ENCODE results near the gene EXD3. TPM values are rescaled to one million over a fixed set of nuclear protein-coding genes. Genes with fewer than 3 reads are reported as not detected.

The EXD3 gene
- polyA plus RNA-seq, 1 of the 3 experiments (the other 2 are of a cell fraction): 11.5 TPM

DNA sequence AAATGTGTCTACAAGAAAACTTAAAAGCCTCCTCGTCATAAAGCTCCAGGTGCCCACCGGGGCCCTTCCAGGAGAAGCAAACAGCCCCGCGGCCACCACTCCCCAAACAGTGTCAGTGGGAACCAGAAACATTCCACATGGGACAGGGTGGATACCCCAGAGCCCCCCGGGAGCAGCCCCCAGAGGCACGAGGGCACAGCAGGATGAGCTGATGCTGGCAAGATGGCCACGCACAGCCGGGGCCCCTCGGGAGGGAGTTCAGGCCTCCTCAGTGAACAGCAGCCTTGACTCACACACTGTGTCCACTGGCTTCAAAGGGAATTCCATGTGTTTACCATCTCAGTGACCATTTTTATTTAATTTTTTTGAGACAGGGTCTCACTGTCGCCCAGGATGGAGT, 10.5 kb downstream of the EXD3 start:
- no peak for DNase-seq
- WGBS (ENCODE audit: low lambda C conversion rate): 82% methylated on average over 10 of the region's 10 CpGs
- POLR2A ChIA-PET: no interaction called here

DNA sequence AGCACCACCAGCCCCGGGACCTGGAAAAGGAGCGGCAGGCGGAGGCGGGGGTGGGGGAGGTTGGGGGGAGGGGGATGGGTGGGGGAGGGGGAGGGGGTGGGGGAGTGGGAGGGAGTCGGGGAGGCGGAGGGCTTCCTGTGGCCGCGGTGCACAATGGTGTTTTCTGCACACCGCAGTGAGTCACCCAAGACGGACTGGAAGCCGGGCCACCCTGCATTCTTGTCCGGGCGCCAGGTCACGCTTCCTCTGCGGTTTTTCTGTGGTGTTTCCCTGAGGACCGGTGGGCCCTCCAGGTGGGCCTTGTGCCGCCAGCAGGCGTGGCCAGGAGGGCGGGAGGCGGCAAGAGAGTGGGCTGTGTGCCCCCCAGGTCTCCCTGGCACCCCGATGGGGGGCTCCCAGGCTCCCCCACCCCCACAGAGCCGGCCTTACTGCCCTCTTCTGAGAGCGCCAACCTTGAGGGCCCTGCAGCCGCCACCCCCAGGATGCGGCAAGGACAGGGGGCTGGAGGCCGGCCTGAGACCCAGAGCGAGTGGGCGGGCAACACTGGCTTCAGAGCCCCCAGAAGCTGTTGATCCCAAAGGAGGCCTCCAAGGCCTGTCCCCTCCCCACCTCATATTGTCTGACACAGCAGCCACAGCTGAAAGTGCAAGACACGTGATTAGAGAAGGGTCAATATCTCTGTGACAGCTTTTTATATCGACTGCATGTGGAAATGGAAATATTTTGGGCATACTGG, 11.1 kb downstream of the EXD3 start:
- peaks cover 15% of the 10 kb centered on the region; the same call in 1 of the 2 replicates for H3K79me2 ChIP-seq (ENCODE audit: insufficient read depth)
- ChIA-PET POLR2A (interaction anchor here (1.2 kb wide), 1 partner anchor 10 kb away, joined by 3 read pairs; no protein-coding TSS in a partner anchor), CTCF (interaction anchor here (0.6 to 1.8 kb wide), 3 partner anchors 11 to 632 kb away, joined by 4 to 10 read pairs (median 4); partner anchors contain the start of genes EXD3 and NOXA1)
- no peaks in the 10 kb centered on the region for H3K27me3 ChIP-seq (ENCODE audit: insufficient read depth)
- DNase-seq: no peak
- no peaks in the 10 kb centered on the region for H3K9me3 ChIP-seq
- peaks cover 15% of the 10 kb centered on the region for H3F3A ChIP-seq (replicated peaks; ENCODE audit: insufficient read depth)
- H2AFZ ChIP-seq (ENCODE audit: low read depth): no peak overlapping the region
- H3K4me2 ChIP-seq: peak overlapping the region; percentile 60; the same call in 1 of the 2 replicates
- H3K4me1 ChIP-seq (ENCODE audit: control insufficient read depth in 1 of 2, insufficient read depth in 2 of 2, low read depth in 1 of 2, low read length in 1 of 2): peaks cover 3 to 19% of the 10 kb centered on the region in 2 experiments; a peak in 3 of 4 replicates
- no peaks in the 10 kb centered on the region for H3K36me3 ChIP-seq (replicated peaks in 1 of 2; ENCODE audit: control insufficient read depth in 1 of 2, insufficient read depth in 2 of 2, low read length in 1 of 2)
- 0 out of 2 replicates have a peak, but pooled peaks cover 4% of the 10 kb centered on the region for H4K20me1 ChIP-seq (ENCODE audit: insufficient read depth)
- H3K27ac ChIP-seq (ENCODE audit: low read depth in 2 of 2, low read length in 1 of 2): peak overlapping the region in 1 of 2 experiments; percentile 54; a peak in 1 of 4 replicates
- no peak overlapping the region for H3K9ac ChIP-seq
- WGBS (ENCODE audit: low lambda C conversion rate): 50% methylated on average over 22 of the region's 30 CpGs
- H3K9me2 ChIP-seq: no peaks in the 10 kb centered on the region
- no peak overlapping the region for H3K4me3 ChIP-seq (ENCODE audit: low read depth in 2 of 2, low read length in 1 of 2)
- TF ChIP-seq EZH2phosphoT487 (IDR thresholded peaks at IDR 0.05; ENCODE audit: borderline replicate concordance, low read depth) (no peak), NFIC (IDR thresholded peaks at IDR 0.05; ENCODE audit: borderline replicate concordance) (peak; percentile 90), NRF1 (IDR thresholded peaks at IDR 0.05; ENCODE audit: low read depth, low read length) (no peak), EP300 (IDR thresholded peaks at IDR 0.05; ENCODE audit: borderline replicate concordance in 1 of 2, low read depth in 1 of 2, low read length in 1 of 2) (peak in 1 of 2 experiments; percentile 16; a peak in 1 of 4 replicates), GATA2 (CRISPR knock-in tag; IDR thresholded peaks at IDR 0.05) (no peak), GABPA (IDR thresholded peaks at IDR 0.05; ENCODE audit: low read depth) (no peak), TCF12 (IDR thresholded peaks at IDR 0.05) (peak; percentile 63; the same call in 1 of the 2 replicates), RCOR1 (IDR thresholded peaks at IDR 0.05; ENCODE audit: low read length) (no peak), RXRA (IDR thresholded peaks at IDR 0.05; ENCODE audit: borderline replicate concordance, low read depth) (peak; percentile 73; the same call in 1 of the 2 replicates), RFX5 (IDR thresholded peaks at IDR 0.05; ENCODE audit: low read length) (no peak)
- TF ChIP-seq, protein P1, sequence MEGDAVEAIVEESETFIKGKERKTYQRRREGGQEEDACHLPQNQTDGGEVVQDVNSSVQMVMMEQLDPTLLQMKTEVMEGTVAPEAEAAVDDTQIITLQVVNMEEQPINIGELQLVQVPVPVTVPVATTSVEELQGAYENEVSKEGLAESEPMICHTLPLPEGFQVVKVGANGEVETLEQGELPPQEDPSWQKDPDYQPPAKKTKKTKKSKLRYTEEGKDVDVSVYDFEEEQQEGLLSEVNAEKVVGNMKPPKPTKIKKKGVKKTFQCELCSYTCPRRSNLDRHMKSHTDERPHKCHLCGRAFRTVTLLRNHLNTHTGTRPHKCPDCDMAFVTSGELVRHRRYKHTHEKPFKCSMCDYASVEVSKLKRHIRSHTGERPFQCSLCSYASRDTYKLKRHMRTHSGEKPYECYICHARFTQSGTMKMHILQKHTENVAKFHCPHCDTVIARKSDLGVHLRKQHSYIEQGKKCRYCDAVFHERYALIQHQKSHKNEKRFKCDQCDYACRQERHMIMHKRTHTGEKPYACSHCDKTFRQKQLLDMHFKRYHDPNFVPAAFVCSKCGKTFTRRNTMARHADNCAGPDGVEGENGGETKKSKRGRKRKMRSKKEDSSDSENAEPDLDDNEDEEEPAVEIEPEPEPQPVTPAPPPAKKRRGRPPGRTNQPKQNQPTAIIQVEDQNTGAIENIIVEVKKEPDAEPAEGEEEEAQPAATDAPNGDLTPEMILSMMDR (IDR thresholded peaks at IDR 0.05): no peak
- TF ChIP-seq, protein P2, sequence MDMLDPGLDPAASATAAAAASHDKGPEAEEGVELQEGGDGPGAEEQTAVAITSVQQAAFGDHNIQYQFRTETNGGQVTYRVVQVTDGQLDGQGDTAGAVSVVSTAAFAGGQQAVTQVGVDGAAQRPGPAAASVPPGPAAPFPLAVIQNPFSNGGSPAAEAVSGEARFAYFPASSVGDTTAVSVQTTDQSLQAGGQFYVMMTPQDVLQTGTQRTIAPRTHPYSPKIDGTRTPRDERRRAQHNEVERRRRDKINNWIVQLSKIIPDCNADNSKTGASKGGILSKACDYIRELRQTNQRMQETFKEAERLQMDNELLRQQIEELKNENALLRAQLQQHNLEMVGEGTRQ (IDR thresholded peaks at IDR 0.05; ENCODE audit: borderline replicate concordance, low read depth, low read length): no peak
- TF ChIP-seq, protein P3, sequence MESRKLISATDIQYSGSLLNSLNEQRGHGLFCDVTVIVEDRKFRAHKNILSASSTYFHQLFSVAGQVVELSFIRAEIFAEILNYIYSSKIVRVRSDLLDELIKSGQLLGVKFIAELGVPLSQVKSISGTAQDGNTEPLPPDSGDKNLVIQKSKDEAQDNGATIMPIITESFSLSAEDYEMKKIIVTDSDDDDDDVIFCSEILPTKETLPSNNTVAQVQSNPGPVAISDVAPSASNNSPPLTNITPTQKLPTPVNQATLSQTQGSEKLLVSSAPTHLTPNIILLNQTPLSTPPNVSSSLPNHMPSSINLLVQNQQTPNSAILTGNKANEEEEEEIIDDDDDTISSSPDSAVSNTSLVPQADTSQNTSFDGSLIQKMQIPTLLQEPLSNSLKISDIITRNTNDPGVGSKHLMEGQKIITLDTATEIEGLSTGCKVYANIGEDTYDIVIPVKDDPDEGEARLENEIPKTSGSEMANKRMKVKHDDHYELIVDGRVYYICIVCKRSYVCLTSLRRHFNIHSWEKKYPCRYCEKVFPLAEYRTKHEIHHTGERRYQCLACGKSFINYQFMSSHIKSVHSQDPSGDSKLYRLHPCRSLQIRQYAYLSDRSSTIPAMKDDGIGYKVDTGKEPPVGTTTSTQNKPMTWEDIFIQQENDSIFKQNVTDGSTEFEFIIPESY (IDR thresholded peaks at IDR 0.05; ENCODE audit: borderline replicate concordance, low read depth): 0 out of 2 replicates have a peak, but pooled peaks have one; percentile 32
- TF ChIP-seq, protein P4, sequence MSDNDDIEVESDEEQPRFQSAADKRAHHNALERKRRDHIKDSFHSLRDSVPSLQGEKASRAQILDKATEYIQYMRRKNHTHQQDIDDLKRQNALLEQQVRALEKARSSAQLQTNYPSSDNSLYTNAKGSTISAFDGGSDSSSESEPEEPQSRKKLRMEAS (IDR thresholded peaks at IDR 0.05; ENCODE audit: low read depth): peak; percentile 62; the same call in 1 of the 2 replicates

More for the DNA sequence above, 10.5 kb downstream of the EXD3 start:
- Histone ChIP-seq H3K27me3 (ENCODE audit: insufficient read depth) (no peaks in the 10 kb centered on the region), H3K79me2 (ENCODE audit: insufficient read depth) (peaks cover 18% of the 10 kb centered on the region; the same call in 1 of the 2 replicates), H3K9me3 (no peaks in the 10 kb centered on the region), H3K27ac (ENCODE audit: low read depth in 2 of 2, low read length in 1 of 2) (no peak overlapping the region), H3F3A (replicated peaks; ENCODE audit: insufficient read depth) (peaks cover 15% of the 10 kb centered on the region), H3K36me3 (replicated peaks in 1 of 2; ENCODE audit: control insufficient read depth in 1 of 2, insufficient read depth in 2 of 2, low read length in 1 of 2) (no peaks in the 10 kb centered on the region), H3K4me3 (ENCODE audit: low read depth in 2 of 2, low read length in 1 of 2) (no peak overlapping the region), H4K20me1 (ENCODE audit: insufficient read depth) (0 out of 2 replicates have a peak, but pooled peaks cover 4% of the 10 kb centered on the region), H3K4me2 (0 out of 2 replicates have a peak overlapping the region, but pooled peaks have one; percentile 7), H2AFZ (ENCODE audit: low read depth) (no peak overlapping the region), H3K9me2 (no peaks in the 10 kb centered on the region), H3K9ac (no peak overlapping the region), H3K4me1 (ENCODE audit: control insufficient read depth in 1 of 2, insufficient read depth in 2 of 2, low read depth in 1 of 2, low read length in 1 of 2) (peaks cover under 1 to 19% of the 10 kb centered on the region in 2 experiments; a peak in 3 of 4 replicates)
- no peak for TF ChIP-seq TEAD4 (IDR thresholded peaks at IDR 0.05; ENCODE audit: borderline replicate concordance, insufficient read depth)
- TF ChIP-seq EZH2phosphoT487 (IDR thresholded peaks at IDR 0.05; ENCODE audit: borderline replicate concordance, low read depth): no peak
- no peak for TF ChIP-seq TAF1 (IDR thresholded peaks at IDR 0.05; ENCODE audit: borderline replicate concordance, low read depth, low read length)
- no peak for TF ChIP-seq RAD21 (IDR thresholded peaks at IDR 0.05; ENCODE audit: low read length)
- TF ChIP-seq ELF1 (IDR thresholded peaks at IDR 0.05): no peak
- no peak for TF ChIP-seq NFIC (IDR thresholded peaks at IDR 0.05; ENCODE audit: borderline replicate concordance)
- TF ChIP-seq, protein P4 (IDR thresholded peaks at IDR 0.05; ENCODE audit: low read depth): no peak
- no peak for TF ChIP-seq RXRA (IDR thresholded peaks at IDR 0.05; ENCODE audit: borderline replicate concordance, low read depth)
- TF ChIP-seq RFX5 (IDR thresholded peaks at IDR 0.05; ENCODE audit: low read length): no peak
- CTCF ChIA-PET: interaction anchor here (0.6 to 1.2 kb wide), 3 partner anchors 10 to 632 kb away, joined by 3 to 10 read pairs (median 4); partner anchors contain the start of genes EXD3, NOXA1 and NRARP

Data from SK-N-SH (cell line).